Gastroesophageal sphincter (tissue), 3 donors: Measurements from ENCODE around the gene NANOS3.

Source experiments
- EP300 ChIP-seq: sonication (generic); formaldehyde crosslinking; IDR thresholded peaks from one replicate; pipeline ENCODE4 v1.6.1; 2017; ENCODE audit warnings: antibody characterized with exemption, mild to moderate bottlenecking
- POLR2A ChIP-seq, 2 donors: fragments of 450-650 bp; IDR thresholded peaks; one replicate each; pipeline ENCODE4 v1.6.1; 2017; ENCODE audit warnings: antibody characterized with exemption in 2 of 2, mild to moderate bottlenecking in 2 of 2, moderate library complexity in 1 of 2
- POLR2AphosphoS5 ChIP-seq: sonication (generic); formaldehyde crosslinking; IDR thresholded peaks from one replicate; pipeline ENCODE4 v1.6.1; 2017; ENCODE audit warnings: antibody characterized with exemption
- TF ChIP-seq, protein P1 (sequence below), 4 experiments: fragments of 200-600 bp in 2 of 4; fragments of 450-650 bp in 2 of 4; sonication (generic) in 1 of 4; IDR thresholded peaks; one replicate each; pipeline ENCODE4 v1.5.1; 2017 to 2019; ENCODE audit warnings: antibody characterized with exemption in 4 of 4, mild to moderate bottlenecking in 2 of 4, moderate library complexity in 2 of 4

DNA sequence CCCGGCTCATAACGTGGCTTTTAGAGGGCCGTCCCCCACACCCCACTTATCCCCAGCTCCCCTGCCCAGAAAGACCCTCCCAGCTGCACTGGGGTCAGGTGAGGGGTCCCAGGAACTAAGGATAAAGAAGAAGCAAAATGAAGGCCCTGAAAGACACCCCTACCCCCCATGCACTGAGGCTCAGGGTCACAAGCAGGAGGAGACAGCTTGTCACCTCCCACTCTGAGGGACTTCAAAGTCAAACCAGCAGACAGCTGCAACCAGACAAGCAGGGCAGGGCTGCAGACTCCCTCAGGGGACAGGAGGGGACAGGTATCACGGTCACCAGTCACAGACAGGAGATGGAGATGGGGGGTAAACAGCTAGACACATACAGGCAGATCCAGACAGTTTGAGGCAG is 6.1 kb upstream of the NANOS3 start:
- TF ChIP-seq, protein P1, sequence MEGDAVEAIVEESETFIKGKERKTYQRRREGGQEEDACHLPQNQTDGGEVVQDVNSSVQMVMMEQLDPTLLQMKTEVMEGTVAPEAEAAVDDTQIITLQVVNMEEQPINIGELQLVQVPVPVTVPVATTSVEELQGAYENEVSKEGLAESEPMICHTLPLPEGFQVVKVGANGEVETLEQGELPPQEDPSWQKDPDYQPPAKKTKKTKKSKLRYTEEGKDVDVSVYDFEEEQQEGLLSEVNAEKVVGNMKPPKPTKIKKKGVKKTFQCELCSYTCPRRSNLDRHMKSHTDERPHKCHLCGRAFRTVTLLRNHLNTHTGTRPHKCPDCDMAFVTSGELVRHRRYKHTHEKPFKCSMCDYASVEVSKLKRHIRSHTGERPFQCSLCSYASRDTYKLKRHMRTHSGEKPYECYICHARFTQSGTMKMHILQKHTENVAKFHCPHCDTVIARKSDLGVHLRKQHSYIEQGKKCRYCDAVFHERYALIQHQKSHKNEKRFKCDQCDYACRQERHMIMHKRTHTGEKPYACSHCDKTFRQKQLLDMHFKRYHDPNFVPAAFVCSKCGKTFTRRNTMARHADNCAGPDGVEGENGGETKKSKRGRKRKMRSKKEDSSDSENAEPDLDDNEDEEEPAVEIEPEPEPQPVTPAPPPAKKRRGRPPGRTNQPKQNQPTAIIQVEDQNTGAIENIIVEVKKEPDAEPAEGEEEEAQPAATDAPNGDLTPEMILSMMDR (IDR thresholded peaks at IDR 0.05): no peak
- TF ChIP-seq POLR2A (IDR thresholded peaks at IDR 0.05) (no peak), POLR2AphosphoS5 (no peak), EP300 (no peak)
